Heart left ventricle (tissue), 13 donors: ENCODE data around the gene DOCK3.

Source experiments
- CTCF ChIP-seq, 12 donors: fragments of 200-600 bp; sonication (generic) in 4 of 12; IDR thresholded peaks; one replicate each; pipeline versions ENCODE4 v1.5.0 to v1.8.0; 2018 to 2022; ENCODE audit warnings: antibody characterized with exemption in 12 of 12, mild to moderate bottlenecking in 5 of 12
- POLR2A ChIP-seq, 2 donors: fragments of 450-650 bp; IDR thresholded peaks; one replicate each; pipeline ENCODE4 v1.6.1; 2017; ENCODE audit warnings: antibody characterized with exemption in 2 of 2, mild to moderate bottlenecking in 2 of 2, moderate library complexity in 2 of 2
- donor health status: ischemic (EF 13 %, LVEDD 7.1; RV severe dilation, severe dysfunction).
- donor health status: DM: no; HTN: yes; CAD: no.
- donor health status: DM: no; HTN: no; CAD: no.
- donor health status: ischemic (EF 25% LVEDD 6.9; RV normal size, moderate dysfunction).
- donor health status: ischemic (EF 25% LVEDD 5.7; RV mildly dilated, moderate dysfunction).
- donor health status: ischemic (EF 35%, LVEDD 5.7; RV mildly dilated, moderate dysfunction).
- donor health status: nonischemic (EF 11% LVEDD 7.7; RV severe dilation, severe dysfunction).
- donor health status: DM: yes; HTN: yes; CAD: no.
- donor health status: PGD.
- donor health status: ischemic (EF 29% LVEDD 5.4; RV normal size, mild dysfunction).
- donor health status: nonischemic (EF 23%, LVEDD 6.1; RV moderate dilation, normal function).

- TF ChIP-seq POLR2A (IDR thresholded peaks at IDR 0.05) (no peak), CTCF (IDR thresholded peaks at IDR 0.05) (no peak)
Measured at GRCh38 chr3:51373658-51374421, 699.1 kb downstream of the DOCK3 start.
